DND-41 (cell line): ENCODE measurements around the gene POLR2B.

Experiments used
- ATAC-seq: fragments of 200-7000 bp; cut with Tn5 transposase; 3 replicates; pipeline ENCODE4 v1.9.1; 2021; ENCODE audit warnings: low read depth; ENCODE audit not compliant: insufficient read depth
- DNase-seq: peaks from one replicate; pipeline ENCODE4 v3.0.0-alpha.2; 2020
- H2AFZ ChIP-seq: 2 replicates; pipeline ENCODE4 v1.6.0; 2012; ENCODE audit warnings: low read depth, low read length
- H3K27ac ChIP-seq: 2 replicates; pipeline ENCODE4 v1.5.1; 2012; ENCODE audit warnings: low read length, inconsistent platforms
- H3K27me3 ChIP-seq: fragments of 200-600 bp; sonication (generic); 2 replicates; pipeline ENCODE4 v1.6.0; 2012; ENCODE audit warnings: low read length, mild to moderate bottlenecking, inconsistent platforms; ENCODE audit not compliant: insufficient read depth, poor library complexity
- H3K36me3 ChIP-seq: 2 replicates; pipeline ENCODE4 v1.5.1; 2012; ENCODE audit warnings: low read length, inconsistent platforms; ENCODE audit not compliant: insufficient read depth
- H3K4me1 ChIP-seq: 2 replicates; pipeline ENCODE4 v1.5.1; 2012; ENCODE audit warnings: mild to moderate bottlenecking, low read length; ENCODE audit not compliant: insufficient read depth
- H3K4me2 ChIP-seq: 2 replicates; pipeline ENCODE4 v1.6.0; 2012; ENCODE audit warnings: mild to moderate bottlenecking, moderate library complexity, low read length, inconsistent platforms; ENCODE audit not compliant: insufficient read depth
- H3K4me3 ChIP-seq, 2 experiments: fragments of 200-600 bp in 1 of 2; shearing (Covaris generic) in 1 of 2; 2 replicates each; pipeline ENCODE4 v1.5.1; 2012 to 2016; ENCODE audit warnings: inconsistent platforms in 2 of 2, low read length in 2 of 2, mild to moderate bottlenecking in 2 of 2, low read depth in 1 of 2, moderate library complexity in 1 of 2
- H3K79me2 ChIP-seq: 2 replicates; pipeline ENCODE4 v1.6.0; 2012; ENCODE audit warnings: low read length, inconsistent platforms; ENCODE audit not compliant: insufficient read depth
- H3K9ac ChIP-seq: 2 replicates; pipeline ENCODE4 v1.6.0; 2012; ENCODE audit warnings: low read depth, mild to moderate bottlenecking, inconsistent platforms, low read length, moderate library complexity
- H3K9me3 ChIP-seq: 2 replicates; pipeline ENCODE4 v1.5.1; 2012; ENCODE audit warnings: low read length, moderate library complexity, mild to moderate bottlenecking, inconsistent platforms; ENCODE audit not compliant: insufficient read depth, severe bottlenecking
- H4K20me1 ChIP-seq: 2 replicates; pipeline ENCODE4 v1.6.0; 2012; ENCODE audit warnings: low read length; ENCODE audit not compliant: insufficient read depth
- EZH2 ChIP-seq: IDR thresholded peaks from 3 replicates; pipeline ENCODE4 v1.6.1; 2012; ENCODE audit warnings: borderline replicate concordance, low read depth, mild to moderate bottlenecking, moderate library complexity, low read length, inconsistent platforms; ENCODE audit not compliant: severe bottlenecking
- TF ChIP-seq, protein P1 (sequence below): IDR thresholded peaks from 2 replicates; pipeline ENCODE4 v1.5.1; 2012; ENCODE audit warnings: borderline replicate concordance, low read length, moderate library complexity, mild to moderate bottlenecking; ENCODE audit not compliant: poor library complexity, severe bottlenecking; ENCODE audit errors: extremely low read depth

POLR2B gene

DNA sequence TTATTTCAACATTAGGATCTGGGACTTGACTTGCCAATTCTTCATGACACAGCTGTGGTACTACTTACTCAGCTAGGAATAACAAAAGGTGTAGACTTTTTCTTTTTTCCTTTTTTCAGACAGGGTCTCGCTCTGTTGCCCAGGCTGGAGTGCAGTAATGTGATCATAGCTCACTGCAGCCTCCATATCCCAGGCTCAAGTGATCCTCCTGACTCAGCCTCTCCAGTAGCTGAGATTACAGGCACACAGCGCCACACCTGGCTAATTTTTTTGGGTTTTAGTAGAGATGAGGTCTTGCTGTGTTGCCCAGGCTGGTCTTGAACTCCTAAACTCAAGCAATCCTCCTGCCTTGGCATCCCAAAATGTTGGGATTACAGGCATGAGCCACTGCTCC lies 17.6 kb upstream of the POLR2B start:
- Histone ChIP-seq H3K27me3 (no peaks in the 10 kb centered on the region), H3K4me1 (no peaks in the 10 kb centered on the region), H3K9ac (no peak overlapping the region), H4K20me1 (no peaks in the 10 kb centered on the region), H2AFZ (no peak overlapping the region), H3K9me3 (no peaks in the 10 kb centered on the region), H3K79me2 (no peaks in the 10 kb centered on the region), H3K27ac (no peak overlapping the region), H3K4me3 (no peak overlapping the region), H3K36me3 (peaks cover 50% of the 10 kb centered on the region), H3K4me2 (no peak overlapping the region)
- no peak for TF ChIP-seq EZH2
- TF ChIP-seq, protein P1, sequence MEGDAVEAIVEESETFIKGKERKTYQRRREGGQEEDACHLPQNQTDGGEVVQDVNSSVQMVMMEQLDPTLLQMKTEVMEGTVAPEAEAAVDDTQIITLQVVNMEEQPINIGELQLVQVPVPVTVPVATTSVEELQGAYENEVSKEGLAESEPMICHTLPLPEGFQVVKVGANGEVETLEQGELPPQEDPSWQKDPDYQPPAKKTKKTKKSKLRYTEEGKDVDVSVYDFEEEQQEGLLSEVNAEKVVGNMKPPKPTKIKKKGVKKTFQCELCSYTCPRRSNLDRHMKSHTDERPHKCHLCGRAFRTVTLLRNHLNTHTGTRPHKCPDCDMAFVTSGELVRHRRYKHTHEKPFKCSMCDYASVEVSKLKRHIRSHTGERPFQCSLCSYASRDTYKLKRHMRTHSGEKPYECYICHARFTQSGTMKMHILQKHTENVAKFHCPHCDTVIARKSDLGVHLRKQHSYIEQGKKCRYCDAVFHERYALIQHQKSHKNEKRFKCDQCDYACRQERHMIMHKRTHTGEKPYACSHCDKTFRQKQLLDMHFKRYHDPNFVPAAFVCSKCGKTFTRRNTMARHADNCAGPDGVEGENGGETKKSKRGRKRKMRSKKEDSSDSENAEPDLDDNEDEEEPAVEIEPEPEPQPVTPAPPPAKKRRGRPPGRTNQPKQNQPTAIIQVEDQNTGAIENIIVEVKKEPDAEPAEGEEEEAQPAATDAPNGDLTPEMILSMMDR, result no peak
- DNase-seq, result no peak
- no peak for ATAC-seq

GRCh38 chr4:56971383-56971782 lies 7.3 kb upstream of the POLR2B start:
- peaks cover 33% of the 10 kb centered on the region for H3K4me1 ChIP-seq
- peaks cover 86% of the 10 kb centered on the region for H3K36me3 ChIP-seq
- H2AFZ ChIP-seq, result no peak overlapping the region
- TF ChIP-seq, protein P1, result no peak
- no peak for TF ChIP-seq EZH2
- H3K9ac ChIP-seq, result no peak overlapping the region
- no peak overlapping the region for H3K4me3 ChIP-seq
- ATAC-seq (no peak), DNase-seq (no peak)
- H4K20me1 ChIP-seq, result peaks cover 19% of the 10 kb centered on the region
- H3K27ac ChIP-seq, result no peak overlapping the region
- H3K27me3 ChIP-seq, result no peaks in the 10 kb centered on the region
- no peaks in the 10 kb centered on the region for H3K9me3 ChIP-seq
- no peak overlapping the region for H3K4me2 ChIP-seq
- H3K79me2 ChIP-seq, result peaks cover 46% of the 10 kb centered on the region

DNA sequence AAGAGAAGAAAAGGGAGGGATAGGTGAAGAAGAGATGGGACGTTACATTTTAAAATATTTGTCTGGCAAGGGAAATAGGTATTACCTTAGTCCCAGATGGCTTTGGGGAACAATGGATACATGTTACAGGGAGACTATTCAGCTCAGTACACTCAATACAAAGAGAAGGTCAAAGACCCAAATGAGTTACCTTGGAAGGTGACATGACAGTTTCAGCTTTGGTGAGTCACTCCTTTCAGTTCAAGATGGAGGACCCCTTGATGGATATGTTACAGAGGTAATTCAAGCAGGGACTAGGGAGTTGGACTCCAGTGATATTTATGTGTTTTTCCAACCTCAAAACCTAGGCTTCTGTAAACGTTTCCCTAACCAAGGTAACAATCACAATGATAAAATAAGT lies 6.3 kb upstream of the POLR2B start:
- no peak overlapping the region for H3K27ac ChIP-seq
- no peaks in the 10 kb centered on the region for H3K27me3 ChIP-seq
- peaks cover 57% of the 10 kb centered on the region for H3K79me2 ChIP-seq
- H3K4me2 ChIP-seq, result no peak overlapping the region
- peaks cover 28% of the 10 kb centered on the region for H4K20me1 ChIP-seq
- ATAC-seq (no peak), DNase-seq (no peak)
- peaks cover 82% of the 10 kb centered on the region for H3K36me3 ChIP-seq
- no peak overlapping the region for H3K4me3 ChIP-seq
- TF ChIP-seq, protein P1, result no peak
- no peak for TF ChIP-seq EZH2
- no peak overlapping the region for H3K9ac ChIP-seq
- no peak overlapping the region for H2AFZ ChIP-seq
- peaks cover 35% of the 10 kb centered on the region for H3K4me1 ChIP-seq
- H3K9me3 ChIP-seq, result no peaks in the 10 kb centered on the region

DNA sequence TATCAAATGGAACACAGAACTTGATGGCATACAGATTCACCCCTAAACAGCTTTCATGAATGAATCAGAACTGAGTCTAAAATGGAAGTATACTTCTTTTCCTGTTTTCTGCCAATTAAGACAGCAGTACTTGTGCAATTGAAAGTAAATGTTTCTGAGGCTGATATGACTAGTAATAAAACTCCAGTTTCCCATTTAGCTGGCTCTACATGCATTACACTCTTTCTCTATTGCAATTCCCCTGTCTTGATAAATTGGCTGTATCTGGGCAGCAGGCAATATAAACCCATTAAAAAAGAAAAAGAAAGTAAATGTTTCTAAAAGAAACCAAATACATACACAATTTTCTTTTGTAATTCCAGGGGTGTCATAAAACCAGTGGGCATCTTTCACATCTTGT lies 5.9 kb upstream of the POLR2B start:
- H3K79me2 ChIP-seq, result peaks cover 57% of the 10 kb centered on the region
- H3K4me2 ChIP-seq, result no peak overlapping the region
- ATAC-seq (no peak), DNase-seq (no peak)
- TF ChIP-seq, protein P1, result no peak
- TF ChIP-seq EZH2, result no peak
- no peak overlapping the region for H2AFZ ChIP-seq
- no peak overlapping the region for H3K4me3 ChIP-seq
- H3K36me3 ChIP-seq, result peaks cover 78% of the 10 kb centered on the region
- H3K9ac ChIP-seq, result no peak overlapping the region
- no peaks in the 10 kb centered on the region for H3K9me3 ChIP-seq
- no peak overlapping the region for H3K27ac ChIP-seq
- no peaks in the 10 kb centered on the region for H3K27me3 ChIP-seq
- peaks cover 28% of the 10 kb centered on the region for H4K20me1 ChIP-seq
- peaks cover 35% of the 10 kb centered on the region for H3K4me1 ChIP-seq
